MCF 10A (cell line): ENCODE data around the gene WFDC8. TPM values are rescaled to one million over a fixed set of nuclear protein-coding genes. Genes with fewer than 3 reads are reported as not detected.
A peak's percentile ranks its signal among the peaks of the same experiment; 100 is the strongest.

Experiments used
- BruUV-seq: library from RNA; stranded (reverse); fragments of 400-500 nt; replicated peaks from 2 replicates; lab custom pipeline; 2021; lab: Mats Ljungman, UMichigan
- CTCF ChIA-PET: fragments of 300-600 bp; sonication (Branson Sonifier 250); formaldehyde crosslinking; extraction: SDS; loops from one replicate; lab custom pipeline; 2021; ENCODE audit warnings: antibody characterized with exemption, inconsistent platforms; lab: Yijun Ruan, JAX
- POLR2A ChIA-PET: fragments of 300-600, 350-650 bp; sonication (Branson Sonifier 250); formaldehyde crosslinking; extraction: SDS; loops from one replicate; lab custom pipeline; 2020; ENCODE audit warnings: antibody characterized with exemption, inconsistent platforms; lab: Yijun Ruan, JAX
- DNase-seq: peaks from one replicate; pipeline ENCODE4 v3.0.0-alpha.2; 2018; ENCODE audit not compliant: unreplicated experiment
- H3K27ac Mint-ChIP-seq: one replicate; pipeline ENCODE4 v1.8.0; 2022; ENCODE audit warnings: mild to moderate bottlenecking, low read depth, mixed read lengths; ENCODE audit not compliant: unreplicated experiment
- H3K27me3 Mint-ChIP-seq: one replicate; pipeline ENCODE4 v1.8.0; 2022; ENCODE audit warnings: mixed read lengths; ENCODE audit not compliant: insufficient read depth, unreplicated experiment
- H3K36me3 Mint-ChIP-seq: one replicate; pipeline ENCODE4 v1.8.0; 2022; ENCODE audit warnings: mild to moderate bottlenecking, moderate library complexity, mixed read lengths; ENCODE audit not compliant: insufficient read depth, unreplicated experiment
- H3K4me1 Mint-ChIP-seq: one replicate; pipeline ENCODE4 v1.8.0; 2022; ENCODE audit warnings: mixed read lengths; ENCODE audit not compliant: insufficient read depth, unreplicated experiment
- H3K4me3 Mint-ChIP-seq: one replicate; pipeline ENCODE4 v1.8.0; 2022; ENCODE audit warnings: mild to moderate bottlenecking, moderate library complexity, mixed read lengths; ENCODE audit not compliant: unreplicated experiment
- H3K9me3 Mint-ChIP-seq: one replicate; pipeline ENCODE4 v1.8.0; 2022; ENCODE audit warnings: mixed read lengths; ENCODE audit not compliant: unreplicated experiment
- intact Hi-C: fragments of 100-400 bp; cut with micrococcal nuclease; formaldehyde crosslinking; loops from 2 replicates; pipeline ENCODE4 v1.14.1; 2022
- total RNA-seq: library from RNA; stranded (reverse); gene quantifications from 2 replicates; pipeline ENCODE4 v1.2.3, GENCODE V29; 2022
- TF ChIP-seq, protein P1 (sequence below): fragments of 200-600 bp; IDR thresholded peaks from one replicate; pipeline ENCODE4 v1.8.0; 2022; ENCODE audit warnings: antibody characterized with exemption, mild to moderate bottlenecking; ENCODE audit not compliant: unreplicated experiment

The WFDC8 gene
- total RNA-seq, 1 experiment from 2014 or later = not detected

DNA sequence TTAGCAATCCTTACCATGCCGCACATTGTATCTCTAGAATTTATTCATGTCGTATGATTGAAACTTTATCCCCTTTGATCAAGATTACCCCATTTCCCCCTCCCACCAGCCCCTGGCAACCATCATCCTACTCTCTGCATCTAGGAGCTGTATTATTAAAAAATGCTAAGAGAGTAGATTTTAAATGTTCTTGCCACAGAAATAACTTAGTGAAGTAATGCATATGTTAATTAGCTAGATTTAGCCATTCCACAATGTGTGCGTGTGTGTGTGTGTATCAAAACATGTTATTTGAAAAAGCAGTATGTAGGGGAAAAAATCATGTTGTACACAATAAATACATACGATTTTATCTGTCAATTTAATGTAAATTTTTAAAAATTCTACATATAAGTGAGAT is 51.8 kb downstream of the WFDC8 start:
- no peaks in the 10 kb centered on the region for H3K9me3 Mint-ChIP-seq
- H3K4me1 Mint-ChIP-seq = peaks cover 10% of the 10 kb centered on the region
- POLR2A ChIA-PET = interaction anchor here (1.2 kb wide), 2 partner anchors 9 kb away, joined by 3 to 6 read pairs; no protein-coding TSS in a partner anchor
- peaks cover 9% of the 10 kb centered on the region for H3K27me3 Mint-ChIP-seq
- H3K27ac Mint-ChIP-seq = no peak overlapping the region
- DNase-seq = no peak
- H3K4me3 Mint-ChIP-seq = no peak overlapping the region
- BruUV-seq = no TSS peak
- CTCF ChIA-PET = interaction anchor here (0.6 to 1.6 kb wide), 9 partner anchors 11 to 244 kb away, joined by 3 to 6 read pairs (median 3); no protein-coding TSS in a partner anchor
- TF ChIP-seq, protein P1, sequence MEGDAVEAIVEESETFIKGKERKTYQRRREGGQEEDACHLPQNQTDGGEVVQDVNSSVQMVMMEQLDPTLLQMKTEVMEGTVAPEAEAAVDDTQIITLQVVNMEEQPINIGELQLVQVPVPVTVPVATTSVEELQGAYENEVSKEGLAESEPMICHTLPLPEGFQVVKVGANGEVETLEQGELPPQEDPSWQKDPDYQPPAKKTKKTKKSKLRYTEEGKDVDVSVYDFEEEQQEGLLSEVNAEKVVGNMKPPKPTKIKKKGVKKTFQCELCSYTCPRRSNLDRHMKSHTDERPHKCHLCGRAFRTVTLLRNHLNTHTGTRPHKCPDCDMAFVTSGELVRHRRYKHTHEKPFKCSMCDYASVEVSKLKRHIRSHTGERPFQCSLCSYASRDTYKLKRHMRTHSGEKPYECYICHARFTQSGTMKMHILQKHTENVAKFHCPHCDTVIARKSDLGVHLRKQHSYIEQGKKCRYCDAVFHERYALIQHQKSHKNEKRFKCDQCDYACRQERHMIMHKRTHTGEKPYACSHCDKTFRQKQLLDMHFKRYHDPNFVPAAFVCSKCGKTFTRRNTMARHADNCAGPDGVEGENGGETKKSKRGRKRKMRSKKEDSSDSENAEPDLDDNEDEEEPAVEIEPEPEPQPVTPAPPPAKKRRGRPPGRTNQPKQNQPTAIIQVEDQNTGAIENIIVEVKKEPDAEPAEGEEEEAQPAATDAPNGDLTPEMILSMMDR = no peak
- H3K36me3 Mint-ChIP-seq = no peaks in the 10 kb centered on the region
- intact Hi-C loops = no loop called here

DNA sequence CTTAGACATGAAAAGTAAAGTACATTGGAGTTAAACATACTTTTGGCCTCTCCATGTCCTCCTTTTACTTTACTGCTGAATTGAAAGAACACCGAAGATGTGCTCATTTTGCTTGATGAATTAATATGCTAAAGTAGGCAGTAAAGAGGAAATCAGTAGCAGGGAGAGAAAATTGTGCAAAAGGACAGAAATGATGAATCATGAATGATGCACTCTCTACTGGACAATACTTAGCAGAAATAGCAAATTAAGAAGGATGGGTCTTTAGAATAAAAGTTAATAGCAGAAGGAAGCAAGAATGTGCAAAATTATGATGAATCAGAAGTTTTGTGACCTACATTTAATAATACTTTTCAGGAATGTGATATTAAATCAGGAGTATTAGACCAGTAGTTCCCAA is 55.3 kb downstream of the WFDC8 start:
- TF ChIP-seq, protein P1 = no peak
- no peak overlapping the region for H3K4me3 Mint-ChIP-seq
- peaks cover 10% of the 10 kb centered on the region for H3K4me1 Mint-ChIP-seq
- H3K27me3 Mint-ChIP-seq = peaks cover 9% of the 10 kb centered on the region
- CTCF ChIA-PET = interaction anchor here (0.6 to 2.3 kb wide), 8 partner anchors 23 to 914 kb away, joined by 3 to 11 read pairs (median 3); partner anchors contain the start of genes EPPIN and SYS1
- H3K36me3 Mint-ChIP-seq = no peaks in the 10 kb centered on the region
- H3K27ac Mint-ChIP-seq = no peak overlapping the region
- DNase-seq = no peak
- no TSS peak for BruUV-seq
- intact Hi-C loops = no loop called here
- H3K9me3 Mint-ChIP-seq = no peaks in the 10 kb centered on the region
- POLR2A ChIA-PET = interaction anchor here (0.6 to 2.5 kb wide), 5 partner anchors 9 to 93 kb away, joined by 3 to 12 read pairs (median 3); partner anchors contain the start of gene SPINT3

- intact Hi-C loops = no loop called here
- peak overlapping the region; percentile 21 for H3K4me3 Mint-ChIP-seq
- CTCF ChIA-PET = interaction anchor here (0.6 to 2.6 kb wide), 16 partner anchors 14 to 1303 kb away, joined by 3 to 10 read pairs (median 4); partner anchors contain the start of gene SYS1
- H3K4me1 Mint-ChIP-seq = peaks cover 28% of the 10 kb centered on the region
- H3K9me3 Mint-ChIP-seq = no peaks in the 10 kb centered on the region
- BruUV-seq = no TSS peak
- POLR2A ChIA-PET = interaction anchor here (0.6 to 3.0 kb wide), 25 partner anchors 9 to 452 kb away, joined by 3 to 49 read pairs (median 6); partner anchors contain the start of genes PIGT, SLPI, SYS1 and WFDC6
- no peaks in the 10 kb centered on the region for H3K36me3 Mint-ChIP-seq
- no peaks in the 10 kb centered on the region for H3K27me3 Mint-ChIP-seq
- H3K27ac Mint-ChIP-seq = peak overlapping the region; percentile 80
- DNase-seq = peak; percentile 91
- TF ChIP-seq, protein P1 = no peak
Observed at GRCh38 chr20:45518282-45518681, 60.8 kb downstream of the WFDC8 start.

DNA sequence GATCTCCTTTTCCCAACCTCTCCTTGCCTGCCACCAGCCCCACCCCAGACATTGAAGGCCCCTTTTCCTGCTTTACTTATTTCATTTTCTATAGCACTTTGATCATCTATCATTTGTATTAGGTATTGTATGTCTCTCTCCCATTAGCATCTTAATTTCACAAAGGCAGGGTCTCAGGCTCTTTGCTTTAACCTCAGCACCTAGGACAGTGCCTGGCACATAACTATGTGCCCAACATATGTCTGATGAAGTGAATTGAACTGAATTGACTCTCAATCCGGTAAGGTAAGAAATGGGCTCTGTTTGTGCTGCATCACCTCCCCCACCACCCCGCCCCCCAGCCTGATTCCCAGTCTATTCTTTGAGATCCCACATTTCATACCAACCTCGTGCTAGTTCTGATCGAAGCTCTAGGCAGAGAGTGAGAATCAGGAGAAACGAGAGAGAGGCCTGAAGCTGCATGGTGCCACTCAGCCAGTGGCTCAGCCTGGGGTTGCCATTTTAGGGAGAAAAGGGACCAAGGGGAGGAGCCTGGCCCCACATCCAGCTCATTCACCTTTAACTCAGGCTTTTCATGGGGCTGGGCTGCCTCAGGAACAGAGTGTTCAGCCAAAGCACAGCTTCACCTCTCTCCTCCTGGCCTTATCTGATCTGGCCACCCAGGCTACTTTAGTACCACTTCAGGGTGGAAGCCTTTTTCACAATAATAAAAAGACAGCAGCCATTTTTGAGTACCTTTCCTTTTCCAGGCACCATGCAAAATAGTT is 63.8 kb downstream of the WFDC8 start, which contains the start of gene SPINT3:
Gene SPINT3 (minus strand): TSS at position 476 of the 767 bp plus-strand sequence. CDS start 14 bp downstream, at position 462.
- H3K36me3 Mint-ChIP-seq = no peaks in the 10 kb centered on the region
- CTCF ChIA-PET = interaction anchor here (0.6 to 1.4 kb wide), 8 partner anchors 12 to 263 kb away, joined by 3 to 8 read pairs (median 4); partner anchors contain the start of gene TP53TG5
- peak within 1 kb of the TSS; percentile 3 for H3K4me3 Mint-ChIP-seq
- H3K27ac Mint-ChIP-seq = peak within 1 kb of the TSS; percentile 54
- H3K27me3 Mint-ChIP-seq = no peaks in the 10 kb centered on the region
- no peaks in the 10 kb centered on the region for H3K9me3 Mint-ChIP-seq
- no peak for DNase-seq
- TF ChIP-seq, protein P1 = no peak
- BruUV-seq = no TSS peak
- POLR2A ChIA-PET = interaction anchor here (0.6 to 3.9 kb wide), 11 partner anchors 8 to 944 kb away, joined by 3 to 14 read pairs (median 3); no protein-coding TSS in a partner anchor
- peaks cover 37% of the 10 kb centered on the region for H3K4me1 Mint-ChIP-seq
- intact Hi-C loops = no loop called here
